Central memory CD8-positive, alpha-beta T cell (primary cell): ENCODE results near the gene ZYX.
"Not testable (repeated sequence)": the region's sequence is repeated elsewhere in the genome, so short reads cannot be mapped to it uniquely, and the experiment has no call there.

Experiments used
- ATAC-seq: fragments of 150-1000 bp; cut with Tn5 transposase; replicated peaks from 2 replicates; pipeline ENCODE4 v1.10.0; 2022; ENCODE audit warnings: mild to moderate bottlenecking, moderate FRiP score, moderate number of reproducible peaks; ENCODE audit not compliant: poor library complexity, severe bottlenecking; ENCODE audit errors: extremely low read depth
- DNase-seq, 2 donors: peaks; one replicate each; pipeline ENCODE4 v3.0.0; 2021; ENCODE audit warnings: low spot score in 2 of 2
- H3K27ac Mint-ChIP-seq: one replicate; pipeline ENCODE4 v1.8.0; 2022; ENCODE audit warnings: low read depth, mild to moderate bottlenecking, moderate library complexity, mixed read lengths
- H3K27me3 Mint-ChIP-seq: one replicate; pipeline ENCODE4 v1.8.0; 2022; ENCODE audit warnings: mixed read lengths
- H3K36me3 Mint-ChIP-seq: one replicate; pipeline ENCODE4 v1.8.0; 2022; ENCODE audit warnings: mild to moderate bottlenecking, moderate library complexity, mixed read lengths; ENCODE audit not compliant: insufficient read depth
- H3K4me1 Mint-ChIP-seq: one replicate; pipeline ENCODE4 v1.8.0; 2022; ENCODE audit warnings: mixed read lengths
- H3K4me3 Mint-ChIP-seq: one replicate; pipeline ENCODE4 v1.8.0; 2022; ENCODE audit warnings: mild to moderate bottlenecking, moderate library complexity, mixed read lengths
- H3K9me3 Mint-ChIP-seq: one replicate; pipeline ENCODE4 v1.8.0; 2022; ENCODE audit warnings: mixed read lengths

The ZYX gene

GRCh38 chr7:143413123-143413522, 32.0 kb downstream of the ZYX start:
- H3K36me3 Mint-ChIP-seq = peaks cover 2% of the 10 kb centered on the region
- no peak overlapping the region for H3K4me3 Mint-ChIP-seq
- H3K9me3 Mint-ChIP-seq = no peaks in the 10 kb centered on the region
- H3K27ac Mint-ChIP-seq = no peak overlapping the region
- ATAC-seq = no peak
- H3K4me1 Mint-ChIP-seq = peaks cover 24% of the 10 kb centered on the region
- H3K27me3 Mint-ChIP-seq = peaks cover 58% of the 10 kb centered on the region
- no peak for DNase-seq

DNA sequence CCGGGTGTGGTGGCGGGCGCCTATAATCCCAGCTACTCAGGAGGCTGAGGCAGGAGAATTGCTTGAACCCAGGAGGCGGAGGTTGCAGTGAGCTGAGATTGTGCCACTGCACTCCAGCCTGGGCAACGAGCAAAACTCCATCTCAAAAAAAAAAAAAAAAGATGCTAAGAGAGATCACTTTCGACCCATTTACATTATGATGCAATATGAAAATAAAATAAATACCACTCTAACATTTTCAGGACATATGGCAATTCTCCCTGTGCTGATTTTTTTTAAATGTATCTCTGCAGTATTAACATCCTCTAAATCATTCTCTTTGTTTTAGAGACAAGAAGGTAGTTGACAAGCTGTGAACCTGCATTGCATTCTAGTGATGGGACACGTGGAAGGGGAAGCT, 34.1 kb downstream of the ZYX start:
- ATAC-seq, H3K4me1 Mint-ChIP-seq, H3K4me3 Mint-ChIP-seq, DNase-seq, H3K9me3 Mint-ChIP-seq, H3K27ac Mint-ChIP-seq, H3K36me3 Mint-ChIP-seq: not testable (repeated sequence)
- H3K27me3 Mint-ChIP-seq = peaks cover 42% of the 10 kb centered on the region

GRCh38 chr7:143415742-143416397, 34.7 kb downstream of the ZYX start:
- Mint-ChIP-seq H3K27ac (no peak overlapping the region), H3K4me1 (no peaks in the 10 kb centered on the region), H3K27me3 (peaks cover 37% of the 10 kb centered on the region), H3K4me3 (no peak overlapping the region), H3K36me3 (peaks cover 2% of the 10 kb centered on the region), H3K9me3 (no peaks in the 10 kb centered on the region)
- no peak for DNase-seq
- no peak for ATAC-seq

GRCh38 chr7:143416565-143417149, 35.5 kb downstream of the ZYX start:
- Mint-ChIP-seq H3K27me3 (peaks cover 29% of the 10 kb centered on the region), H3K4me3 (no peak overlapping the region), H3K36me3 (peaks cover 2% of the 10 kb centered on the region), H3K4me1 (no peaks in the 10 kb centered on the region), H3K27ac (no peak overlapping the region), H3K9me3 (no peaks in the 10 kb centered on the region)
- no peak for DNase-seq
- ATAC-seq = no peak

GRCh38 chr7:143417734-143418383, 36.7 kb downstream of the ZYX start:
- no peak overlapping the region for H3K27ac Mint-ChIP-seq
- no peaks in the 10 kb centered on the region for H3K4me1 Mint-ChIP-seq
- ATAC-seq (no peak), DNase-seq (no peak)
- peaks cover 2% of the 10 kb centered on the region for H3K36me3 Mint-ChIP-seq
- H3K27me3 Mint-ChIP-seq = peaks cover 19% of the 10 kb centered on the region
- no peak overlapping the region for H3K4me3 Mint-ChIP-seq
- no peaks in the 10 kb centered on the region for H3K9me3 Mint-ChIP-seq

- Mint-ChIP-seq H3K4me1 (no peaks in the 10 kb centered on the region), H3K4me3 (no peak overlapping the region), H3K27ac (no peak overlapping the region), H3K36me3 (peaks cover 2% of the 10 kb centered on the region), H3K9me3 (no peaks in the 10 kb centered on the region), H3K27me3 (peaks cover 19% of the 10 kb centered on the region)
- DNase-seq = no peak
- ATAC-seq = no peak
Measured at GRCh38 chr7:143418681-143419458, 37.7 kb downstream of the ZYX start.

DNA sequence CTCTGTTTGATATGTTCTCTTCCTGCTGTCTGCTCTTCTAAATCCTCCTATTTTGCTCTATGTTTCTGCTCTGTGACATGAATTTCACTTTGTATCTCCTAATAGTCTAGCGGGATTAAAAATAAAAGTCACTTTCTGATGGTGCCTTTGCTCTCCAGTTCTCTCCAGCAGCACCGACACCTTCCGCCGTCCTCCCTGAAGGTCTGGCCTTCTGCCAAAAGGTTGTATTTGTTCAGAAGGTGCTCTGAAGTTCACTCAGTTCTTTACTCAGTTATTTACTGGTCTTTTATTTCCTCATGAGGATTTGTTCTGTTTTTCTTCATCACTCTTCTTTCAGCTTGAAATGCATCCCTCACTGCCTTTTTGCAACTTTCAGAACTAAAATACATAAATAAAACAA, 38.7 kb downstream of the ZYX start:
- no peaks in the 10 kb centered on the region for H3K9me3 Mint-ChIP-seq
- no peak overlapping the region for H3K4me3 Mint-ChIP-seq
- no peak for ATAC-seq
- H3K27me3 Mint-ChIP-seq = peaks cover 14% of the 10 kb centered on the region
- peaks cover 2% of the 10 kb centered on the region for H3K36me3 Mint-ChIP-seq
- no peak for DNase-seq
- no peaks in the 10 kb centered on the region for H3K4me1 Mint-ChIP-seq
- no peak overlapping the region for H3K27ac Mint-ChIP-seq

- H3K4me3 Mint-ChIP-seq, ATAC-seq, H3K27ac Mint-ChIP-seq, DNase-seq, H3K9me3 Mint-ChIP-seq, H3K36me3 Mint-ChIP-seq, H3K27me3 Mint-ChIP-seq, H3K4me1 Mint-ChIP-seq: not testable (repeated sequence)
Measured at GRCh38 chr7:143420624-143421023, 39.5 kb downstream of the ZYX start.

DNA sequence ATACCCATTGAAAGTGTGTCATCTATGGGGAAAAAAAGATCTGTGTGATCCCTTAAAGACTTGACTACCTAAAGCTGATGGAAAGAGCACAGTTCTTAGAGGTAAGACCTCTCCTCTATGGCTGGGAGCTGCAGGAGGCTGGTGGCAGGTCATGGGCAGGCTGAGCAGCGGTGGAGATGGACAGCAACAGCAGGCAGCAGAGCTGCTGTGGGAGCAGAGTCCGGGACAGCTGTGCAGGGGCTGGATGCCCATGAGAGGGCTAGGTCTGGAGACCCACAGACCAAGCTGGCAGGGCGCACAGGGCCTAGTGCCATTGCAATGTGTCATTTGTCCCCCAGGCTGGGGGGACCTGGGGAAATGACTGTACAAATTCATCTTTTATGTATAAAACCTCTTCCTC, 40.9 kb downstream of the ZYX start:
- Mint-ChIP-seq H3K27ac (no peak overlapping the region), H3K27me3 (no peaks in the 10 kb centered on the region), H3K4me3 (no peak overlapping the region), H3K9me3 (no peaks in the 10 kb centered on the region), H3K36me3 (peaks cover 2% of the 10 kb centered on the region), H3K4me1 (no peaks in the 10 kb centered on the region)
- no peak for ATAC-seq
- no peak for DNase-seq

DNA sequence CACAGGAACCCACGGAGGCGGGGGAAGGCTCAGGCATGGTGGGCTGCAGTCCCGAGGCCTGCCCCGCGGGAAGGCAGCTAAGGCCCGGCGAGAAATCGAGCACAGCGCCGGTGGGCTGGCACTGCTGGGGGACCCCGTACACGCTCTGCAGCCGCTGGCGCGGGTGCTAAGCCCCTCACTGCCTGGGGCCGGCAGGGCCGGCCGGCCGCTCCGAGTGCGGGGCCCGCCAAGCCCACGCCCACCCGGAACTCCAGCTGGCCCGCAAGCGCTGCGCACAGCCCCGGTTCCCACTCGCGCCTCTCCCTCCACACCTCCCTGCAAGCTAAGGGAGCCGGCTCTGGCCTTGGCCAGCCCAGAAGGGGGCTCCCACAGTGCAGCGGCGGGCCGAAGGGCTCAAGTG, 43.3 kb downstream of the ZYX start:
- ATAC-seq, H3K4me1 Mint-ChIP-seq, H3K27ac Mint-ChIP-seq, H3K36me3 Mint-ChIP-seq, H3K9me3 Mint-ChIP-seq, H3K27me3 Mint-ChIP-seq, H3K4me3 Mint-ChIP-seq, DNase-seq: not testable (repeated sequence)

DNA sequence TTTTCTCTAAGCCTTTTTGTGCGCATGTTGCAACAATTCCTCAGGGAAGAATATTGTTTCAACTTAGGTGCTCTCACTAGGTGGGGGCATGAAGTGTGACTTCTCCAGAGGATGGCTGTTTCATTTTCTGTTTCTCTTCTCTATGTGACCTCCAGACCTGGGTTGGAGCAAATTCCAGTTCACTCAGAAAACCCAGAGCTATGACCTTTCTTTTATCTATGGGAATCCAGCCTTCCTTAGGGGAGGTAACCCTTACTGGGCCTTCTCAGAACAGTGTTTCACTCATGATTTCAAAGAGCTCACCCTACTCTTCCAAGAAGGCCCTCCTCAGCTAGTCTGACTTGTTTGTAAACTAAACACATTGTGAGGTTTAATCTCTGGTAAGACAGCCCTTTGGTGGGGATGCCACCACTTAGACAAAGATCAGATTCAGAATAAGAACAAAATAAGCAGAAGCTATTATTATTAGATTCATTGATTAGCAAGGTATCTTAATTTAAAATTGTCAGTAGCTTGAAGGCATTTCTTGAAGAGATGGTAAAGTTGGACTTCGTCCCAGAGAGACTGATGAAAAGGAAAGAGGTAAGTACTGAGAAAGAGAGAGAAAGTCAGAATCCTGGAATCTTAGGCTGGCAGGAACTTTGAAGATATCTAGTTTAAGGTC, 45.5 kb downstream of the ZYX start:
- no peaks in the 10 kb centered on the region for H3K9me3 Mint-ChIP-seq
- DNase-seq (no peak), ATAC-seq (no peak)
- H3K27ac Mint-ChIP-seq = no peak overlapping the region
- H3K36me3 Mint-ChIP-seq = no peaks in the 10 kb centered on the region
- no peaks in the 10 kb centered on the region for H3K4me1 Mint-ChIP-seq
- no peak overlapping the region for H3K4me3 Mint-ChIP-seq
- H3K27me3 Mint-ChIP-seq = peaks cover under 1% of the 10 kb centered on the region
